Neural cell (in vitro differentiated cells): ENCODE results near the gene NOS1AP. TPM values are rescaled to one million over a fixed set of nuclear protein-coding genes. Genes with fewer than 3 reads are reported as not detected.

ENCODE experiments used
- H2AFZ ChIP-seq: fragments of 200-600, 300-800 bp; sonication (generic), shearing (Covaris generic); 2 replicates; pipeline ENCODE4 v1.6.0; 2014; ENCODE audit warnings: low read depth, mild to moderate bottlenecking, antibody characterized with exemption, low read length, moderate library complexity
- H3F3A ChIP-seq: fragments of 200-600 bp; shearing (Covaris generic); 2 replicates; pipeline ENCODE4 v1.6.1; 2016; ENCODE audit warnings: mild to moderate bottlenecking, moderate library complexity, mixed read lengths, antibody characterized with exemption, low read length; ENCODE audit not compliant: insufficient read depth, poor library complexity, severe bottlenecking
- H3K27ac ChIP-seq: fragments of 200-600, 300-800 bp; sonication (generic), shearing (Covaris generic); 2 replicates; pipeline ENCODE4 v1.5.1; 2014; ENCODE audit warnings: mild to moderate bottlenecking, low read length, moderate library complexity
- H3K27me3 ChIP-seq: fragments of 300-800, 200-600 bp; sonication (generic), shearing (Covaris generic); 2 replicates; pipeline ENCODE4 v1.6.0; 2014; ENCODE audit warnings: mild to moderate bottlenecking, low read depth, low read length, moderate library complexity; ENCODE audit not compliant: insufficient read depth
- H3K36me3 ChIP-seq: fragments of 300-800, 200-600 bp; sonication (generic), shearing (Covaris generic); 2 replicates; pipeline ENCODE4 v1.5.1; 2014; ENCODE audit warnings: mild to moderate bottlenecking, antibody characterized with exemption, low read length, moderate library complexity; ENCODE audit not compliant: insufficient read depth
- H3K4me2 ChIP-seq: fragments of 300-800, 200-600 bp; sonication (generic), shearing (Covaris generic); 2 replicates; pipeline ENCODE4 v1.6.0; 2014; ENCODE audit warnings: mild to moderate bottlenecking, low read length
- H3K4me3 ChIP-seq: fragments of 300-800, 200-600 bp; sonication (generic), shearing (Covaris generic); 2 replicates; pipeline ENCODE4 v1.5.1; 2014; ENCODE audit warnings: mild to moderate bottlenecking, low read length, moderate library complexity
- H3K79me2 ChIP-seq: fragments of 200-600 bp; shearing (Covaris generic); replicated peaks from 2 replicates; pipeline ENCODE4 v1.6.0; 2014; ENCODE audit warnings: mild to moderate bottlenecking, low read length, moderate library complexity; ENCODE audit not compliant: insufficient read depth
- H3K9ac ChIP-seq: fragments of 300-800, 200-600 bp; sonication (generic), shearing (Covaris generic); 2 replicates; pipeline ENCODE4 v1.6.1; 2016; ENCODE audit warnings: mild to moderate bottlenecking, low read length, mixed read lengths
- H3K9me2 ChIP-seq: fragments of 200-600 bp; shearing (Covaris generic); 2 replicates; pipeline ENCODE4 v1.6.1; 2016; ENCODE audit warnings: mild to moderate bottlenecking, low read length, mixed read lengths; ENCODE audit not compliant: insufficient read depth
- H3K9me3 ChIP-seq: fragments of 200-600, 300-800 bp; sonication (generic), shearing (Covaris generic); 2 replicates; pipeline ENCODE4 v1.6.1; 2016; ENCODE audit warnings: mild to moderate bottlenecking, mixed run types, low read length, moderate library complexity, mixed read lengths
- H4K20me1 ChIP-seq: fragments of 200-600 bp; shearing (Covaris generic); 2 replicates; pipeline ENCODE4 v1.6.1; 2016; ENCODE audit warnings: mild to moderate bottlenecking, mixed run types; ENCODE audit not compliant: insufficient read depth
- CTCF ChIP-seq: fragments of 450-650 bp; IDR thresholded peaks from 2 replicates; pipeline ENCODE4 v1.5.1; 2014; ENCODE audit warnings: antibody characterized with exemption, mild to moderate bottlenecking, moderate library complexity; ENCODE audit not compliant: poor library complexity, severe bottlenecking
- EP300 ChIP-seq: fragments of 450-650 bp; conservative IDR thresholded peaks from 2 replicates; pipeline ENCODE4 v1.6.1; 2014; ENCODE audit warnings: antibody characterized with exemption, mild to moderate bottlenecking, moderate library complexity; ENCODE audit not compliant: poor library complexity, severe bottlenecking
- EZH2 ChIP-seq: fragments of 200-600, 300-800 bp; shearing (Covaris generic), sonication (generic); IDR thresholded peaks from 2 replicates; pipeline ENCODE4 v1.6.1; 2014; ENCODE audit warnings: antibody characterized with exemption, low read length, borderline replicate concordance, mild to moderate bottlenecking; ENCODE audit not compliant: insufficient read depth, poor library complexity, severe bottlenecking
- MXI1 ChIP-seq: fragments of 450-650 bp; conservative IDR thresholded peaks from 2 replicates; pipeline ENCODE4 v1.6.1; 2014; ENCODE audit warnings: antibody characterized with exemption, mild to moderate bottlenecking; ENCODE audit not compliant: poor library complexity, severe bottlenecking
- POLR2AphosphoS5 ChIP-seq: IDR thresholded peaks from 2 replicates; pipeline ENCODE4 v1.6.1; 2012
- RAD21 ChIP-seq: fragments of 450-650 bp; conservative IDR thresholded peaks from 2 replicates; pipeline ENCODE4 v1.6.1; 2014; ENCODE audit warnings: antibody characterized with exemption, mild to moderate bottlenecking, moderate library complexity
- REST ChIP-seq: IDR thresholded peaks from 2 replicates; pipeline ENCODE4 v1.6.1; 2012; ENCODE audit warnings: borderline replicate concordance
- SMC3 ChIP-seq: fragments of 450-650 bp; conservative IDR thresholded peaks from 2 replicates; pipeline ENCODE4 v1.6.1; 2014; ENCODE audit warnings: antibody characterized with exemption, mild to moderate bottlenecking, moderate library complexity; ENCODE audit not compliant: poor library complexity
- TAF1 ChIP-seq: IDR thresholded peaks from 2 replicates; pipeline ENCODE4 v1.6.1; 2012; ENCODE audit warnings: low read depth
- polyA plus RNA-seq: library from polyadenylated mRNA; depleted of rRNA; stranded (reverse); fragments of >200 nt; gene quantifications from 2 replicates; pipeline ENCODE4 v1.2.3, GENCODE V29; 2014

The NOS1AP gene
- polyA plus RNA-seq, 1 donor from 2014 or later: 5.3 TPM

- Histone ChIP-seq H2AFZ (no peak overlapping the region), H3F3A (peaks cover 3% of the 10 kb centered on the region), H3K27ac (no peak overlapping the region), H3K9ac (no peak overlapping the region), H3K79me2 (no peaks in the 10 kb centered on the region), H3K27me3 (no peaks in the 10 kb centered on the region), H3K4me2 (no peak overlapping the region), H3K4me3 (no peak overlapping the region), H4K20me1 (no peaks in the 10 kb centered on the region), H3K36me3 (no peaks in the 10 kb centered on the region), H3K9me3 (no peaks in the 10 kb centered on the region), H3K9me2 (no peaks in the 10 kb centered on the region)
- TF ChIP-seq POLR2AphosphoS5: no peak
- no peak for TF ChIP-seq EP300
- no peak for TF ChIP-seq SMC3
- no peak for TF ChIP-seq EZH2
- no peak for TF ChIP-seq RAD21
- TF ChIP-seq REST: no peak
- no peak for TF ChIP-seq MXI1
- TF ChIP-seq CTCF: no peak
- no peak for TF ChIP-seq TAF1
These were observed 327.6 kb downstream of the NOS1AP start for GRCh38 chr1:162397039-162397448.

GRCh38 chr1:162397943-162398560 is 328.6 kb downstream of the NOS1AP start:
- Histone ChIP-seq H3K4me3 (peak overlapping the region; percentile 42), H3K27ac (peak overlapping the region; percentile 4), H3K79me2 (no peaks in the 10 kb centered on the region), H3K9me2 (no peaks in the 10 kb centered on the region), H2AFZ (no peak overlapping the region), H3K9me3 (no peaks in the 10 kb centered on the region), H3K9ac (no peak overlapping the region), H3K36me3 (no peaks in the 10 kb centered on the region), H3K27me3 (no peaks in the 10 kb centered on the region), H3F3A (no peaks in the 10 kb centered on the region), H4K20me1 (no peaks in the 10 kb centered on the region), H3K4me2 (no peak overlapping the region)
- TF ChIP-seq SMC3 (no peak), EP300 (no peak), MXI1 (no peak), TAF1 (no peak), RAD21 (no peak), REST (no peak), CTCF (no peak)
